Osteocyte (in vitro differentiated cells): ENCODE data around the gene AP2A2. TPM values are rescaled to one million over a fixed set of nuclear protein-coding genes. Genes with fewer than 3 reads are reported as not detected.

Source experiments
- DNase-seq: peaks from one replicate; pipeline ENCODE4 v3.0.0; 2021; ENCODE audit warnings: mixed read lengths; ENCODE audit not compliant: unreplicated experiment; ENCODE audit errors: extremely low spot score
- H3K27ac Mint-ChIP-seq: one replicate; pipeline ENCODE4 v1.8.0; 2021; ENCODE audit warnings: mild to moderate bottlenecking, mixed read lengths; ENCODE audit not compliant: unreplicated experiment
- H3K27me3 Mint-ChIP-seq: one replicate; pipeline ENCODE4 v1.8.0; 2021; ENCODE audit warnings: mixed read lengths; ENCODE audit not compliant: unreplicated experiment
- H3K36me3 Mint-ChIP-seq: one replicate; pipeline ENCODE4 v1.8.0; 2021; ENCODE audit warnings: mixed read lengths; ENCODE audit not compliant: unreplicated experiment
- H3K4me1 Mint-ChIP-seq: one replicate; pipeline ENCODE4 v1.8.0; 2021; ENCODE audit warnings: mixed read lengths; ENCODE audit not compliant: unreplicated experiment
- H3K4me3 Mint-ChIP-seq: one replicate; pipeline ENCODE4 v1.8.0; 2021; ENCODE audit warnings: mild to moderate bottlenecking, moderate library complexity, mixed read lengths; ENCODE audit not compliant: unreplicated experiment
- H3K9me3 Mint-ChIP-seq: one replicate; pipeline ENCODE4 v1.8.0; 2021; ENCODE audit warnings: mixed read lengths; ENCODE audit not compliant: unreplicated experiment
- total RNA-seq: library from RNA; stranded (reverse); gene quantifications from 2 replicates; pipeline ENCODE4 v1.2.1, GENCODE V29; 2021
- TF ChIP-seq, protein P1 (sequence below): fragments of 200-600 bp; sonication (generic); IDR thresholded peaks from 2 replicates; pipeline ENCODE4 v1.5.0; 2021; ENCODE audit warnings: antibody characterized with exemption, mild to moderate bottlenecking, moderate library complexity

AP2A2 gene
- total RNA-seq, 1 donor from 2014 or later: 102 TPM

DNA sequence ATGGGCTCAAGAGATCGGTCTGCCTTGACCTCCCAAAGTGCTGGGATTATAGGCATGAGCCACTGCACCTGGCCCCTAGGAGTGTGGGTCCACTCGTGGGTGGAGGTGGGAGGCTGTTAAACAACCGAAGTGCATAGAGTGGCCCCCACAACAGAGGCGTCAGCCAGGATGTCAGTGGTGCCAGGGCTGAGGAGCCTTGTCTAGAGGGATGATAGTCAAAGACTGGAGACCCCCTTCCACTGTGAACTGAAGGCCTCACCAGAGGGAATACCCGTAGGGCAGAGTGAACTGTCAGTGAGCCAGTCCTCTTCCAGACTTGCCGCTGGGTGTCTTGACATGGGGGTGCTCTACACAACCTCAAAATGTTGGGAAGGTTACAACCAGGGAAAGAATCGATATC lies 38.2 kb downstream of the AP2A2 start:
- H3K36me3 Mint-ChIP-seq: peaks cover 28% of the 10 kb centered on the region
- no peaks in the 10 kb centered on the region for H3K9me3 Mint-ChIP-seq
- peaks cover 10% of the 10 kb centered on the region for H3K4me1 Mint-ChIP-seq
- no peaks in the 10 kb centered on the region for H3K27me3 Mint-ChIP-seq
- TF ChIP-seq, protein P1, sequence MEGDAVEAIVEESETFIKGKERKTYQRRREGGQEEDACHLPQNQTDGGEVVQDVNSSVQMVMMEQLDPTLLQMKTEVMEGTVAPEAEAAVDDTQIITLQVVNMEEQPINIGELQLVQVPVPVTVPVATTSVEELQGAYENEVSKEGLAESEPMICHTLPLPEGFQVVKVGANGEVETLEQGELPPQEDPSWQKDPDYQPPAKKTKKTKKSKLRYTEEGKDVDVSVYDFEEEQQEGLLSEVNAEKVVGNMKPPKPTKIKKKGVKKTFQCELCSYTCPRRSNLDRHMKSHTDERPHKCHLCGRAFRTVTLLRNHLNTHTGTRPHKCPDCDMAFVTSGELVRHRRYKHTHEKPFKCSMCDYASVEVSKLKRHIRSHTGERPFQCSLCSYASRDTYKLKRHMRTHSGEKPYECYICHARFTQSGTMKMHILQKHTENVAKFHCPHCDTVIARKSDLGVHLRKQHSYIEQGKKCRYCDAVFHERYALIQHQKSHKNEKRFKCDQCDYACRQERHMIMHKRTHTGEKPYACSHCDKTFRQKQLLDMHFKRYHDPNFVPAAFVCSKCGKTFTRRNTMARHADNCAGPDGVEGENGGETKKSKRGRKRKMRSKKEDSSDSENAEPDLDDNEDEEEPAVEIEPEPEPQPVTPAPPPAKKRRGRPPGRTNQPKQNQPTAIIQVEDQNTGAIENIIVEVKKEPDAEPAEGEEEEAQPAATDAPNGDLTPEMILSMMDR: no peak
- H3K27ac Mint-ChIP-seq: no peak overlapping the region
- DNase-seq: no peak
- H3K4me3 Mint-ChIP-seq: no peak overlapping the region

DNA sequence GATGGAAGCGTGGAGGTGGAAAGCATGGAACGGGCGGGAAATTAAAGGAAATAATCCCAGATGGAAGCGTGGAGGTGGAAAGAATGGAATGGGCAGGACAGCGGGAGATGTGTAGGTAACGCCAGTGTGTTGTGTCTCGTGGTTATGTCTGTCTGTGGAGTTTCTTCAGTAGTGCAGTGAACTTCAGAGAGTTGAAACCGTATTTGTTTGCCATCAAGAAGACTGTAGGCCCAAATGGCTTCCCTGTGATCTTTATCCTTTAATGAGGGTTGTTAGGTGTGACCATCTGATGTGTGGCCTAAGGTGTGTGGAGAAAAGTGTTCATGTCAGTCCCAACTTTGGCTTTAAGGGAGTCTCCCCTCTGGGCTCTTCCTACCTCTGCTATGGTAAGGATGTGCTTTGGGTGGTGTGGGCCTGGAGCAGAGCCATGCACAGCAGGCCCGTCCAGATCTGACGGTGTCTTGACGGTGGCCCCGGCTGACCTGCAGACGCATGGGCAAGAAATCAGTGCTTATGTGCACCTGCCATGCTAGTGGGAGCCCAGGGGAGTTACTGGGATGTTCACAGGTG lies 39.6 kb downstream of the AP2A2 start:
- no peaks in the 10 kb centered on the region for H3K27me3 Mint-ChIP-seq
- peaks cover 10% of the 10 kb centered on the region for H3K4me1 Mint-ChIP-seq
- H3K4me3 Mint-ChIP-seq: no peak overlapping the region
- peaks cover 28% of the 10 kb centered on the region for H3K36me3 Mint-ChIP-seq
- no peak for DNase-seq
- TF ChIP-seq, protein P1: no peak
- H3K9me3 Mint-ChIP-seq: no peaks in the 10 kb centered on the region
- H3K27ac Mint-ChIP-seq: no peak overlapping the region

DNA sequence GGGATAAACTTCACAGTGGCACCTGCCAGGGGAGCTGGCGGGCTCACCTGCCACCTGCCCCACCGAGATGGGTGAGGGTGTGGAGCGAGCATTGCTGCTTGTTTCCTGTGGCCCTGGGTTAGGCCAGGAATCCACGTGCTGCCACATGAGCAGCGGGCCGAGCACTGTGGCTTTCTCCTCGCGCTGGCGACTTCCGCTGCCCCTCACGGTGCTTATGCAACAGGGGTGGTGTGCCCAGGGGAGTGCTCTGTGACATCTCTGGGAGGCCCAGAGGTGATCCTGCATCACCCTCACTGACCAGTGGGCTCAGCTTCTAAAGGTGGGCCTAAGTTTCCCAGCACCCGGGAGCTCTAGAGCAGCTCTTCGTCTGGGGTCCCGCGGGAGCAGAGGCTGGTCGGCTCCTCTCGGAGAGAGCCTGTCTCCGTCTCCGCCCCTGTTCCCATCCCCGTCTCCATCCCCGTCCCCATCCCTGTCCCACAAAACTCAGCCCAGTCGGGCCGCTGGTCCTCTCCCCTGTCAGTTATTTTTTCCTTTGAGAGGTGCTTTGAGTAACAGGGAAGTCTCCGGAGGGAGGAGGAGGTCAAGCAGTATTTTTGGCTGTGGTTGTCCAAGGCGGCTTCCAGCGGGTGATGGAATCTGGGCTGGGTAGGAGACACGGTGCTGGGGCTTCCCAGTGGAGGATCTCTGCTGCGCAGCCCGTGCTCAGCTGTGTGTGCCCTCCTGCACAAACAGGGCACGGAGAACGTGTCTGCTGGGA lies 42.5 kb downstream of the AP2A2 start:
- Mint-ChIP-seq H3K27me3 (no peaks in the 10 kb centered on the region), H3K9me3 (no peaks in the 10 kb centered on the region), H3K36me3 (peaks cover 37% of the 10 kb centered on the region), H3K27ac (no peak overlapping the region), H3K4me3 (no peak overlapping the region), H3K4me1 (peaks cover 12% of the 10 kb centered on the region)
- no peak for DNase-seq
- TF ChIP-seq, protein P1: no peak

DNA sequence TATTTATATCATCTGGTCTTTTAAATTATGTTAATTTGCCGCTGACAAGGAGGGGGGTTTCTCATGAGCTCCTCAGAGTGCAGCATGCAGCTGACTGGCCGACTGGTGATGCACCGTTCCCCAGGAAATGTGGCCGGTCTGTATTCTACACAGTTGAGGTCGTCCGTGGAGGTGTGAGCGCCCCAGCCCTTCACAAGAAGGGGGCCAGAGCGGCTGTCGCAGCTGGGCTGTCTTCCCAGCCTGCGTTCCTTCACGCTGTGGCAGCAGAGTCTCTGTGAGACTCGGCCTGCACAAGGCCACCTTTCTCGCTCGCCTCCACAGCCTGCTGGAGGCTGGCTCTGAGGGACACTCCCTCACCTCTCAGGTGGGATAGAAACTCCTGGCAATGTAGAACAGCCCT lies 43.2 kb downstream of the AP2A2 start:
- H3K27me3 Mint-ChIP-seq: no peaks in the 10 kb centered on the region
- peaks cover 12% of the 10 kb centered on the region for H3K4me1 Mint-ChIP-seq
- TF ChIP-seq, protein P1: no peak
- peaks cover 35% of the 10 kb centered on the region for H3K36me3 Mint-ChIP-seq
- H3K9me3 Mint-ChIP-seq: no peaks in the 10 kb centered on the region
- DNase-seq: no peak
- no peak overlapping the region for H3K4me3 Mint-ChIP-seq
- no peak overlapping the region for H3K27ac Mint-ChIP-seq

DNA sequence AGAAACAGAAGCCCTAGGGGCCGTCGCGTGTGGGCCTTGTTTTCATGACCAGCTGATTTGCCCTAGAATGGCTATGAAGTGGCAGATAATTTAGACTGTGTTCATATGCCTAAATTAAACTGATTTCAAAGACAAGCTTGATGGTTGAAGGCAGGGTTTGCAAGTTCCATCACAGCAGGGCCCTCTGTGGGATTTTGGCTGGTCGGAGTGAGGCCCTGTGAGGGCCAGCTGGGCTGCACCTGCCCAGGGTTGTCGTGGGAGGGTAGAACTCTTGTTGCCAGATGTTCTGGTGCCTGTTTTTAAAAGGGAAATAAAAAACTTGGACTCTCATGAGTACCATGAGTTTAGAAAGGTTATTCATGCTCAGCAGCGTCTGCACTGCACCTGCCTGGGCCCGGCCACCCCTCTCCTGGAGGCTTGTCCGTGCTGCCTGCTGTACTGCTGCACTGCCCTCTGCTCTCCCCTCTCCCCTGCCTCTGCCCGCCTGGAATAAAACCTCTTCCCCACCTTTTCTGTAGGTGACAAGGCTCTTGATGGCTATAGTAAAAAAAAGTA lies 44.1 kb downstream of the AP2A2 start:
- TF ChIP-seq, protein P1: no peak
- peaks cover 12% of the 10 kb centered on the region for H3K4me1 Mint-ChIP-seq

More for the DNA sequence above, 44.1 kb downstream of the AP2A2 start:
- no peak overlapping the region for H3K27ac Mint-ChIP-seq
- H3K9me3 Mint-ChIP-seq: no peaks in the 10 kb centered on the region
- H3K27me3 Mint-ChIP-seq: no peaks in the 10 kb centered on the region
- no peak overlapping the region for H3K4me3 Mint-ChIP-seq
- H3K36me3 Mint-ChIP-seq: peaks cover 27% of the 10 kb centered on the region
- no peak for DNase-seq
